Caki2 (cell line): ENCODE results near the gene RNPEPL1. TPM values are rescaled to one million over a fixed set of nuclear protein-coding genes. Genes with fewer than 3 reads are reported as not detected.
"Not testable (repeated sequence)": the region's sequence is repeated elsewhere in the genome, so short reads cannot be mapped to it uniquely, and the experiment has no call there.

Source experiments
- DNase-seq: peaks from one replicate; pipeline ENCODE4 v3.0.0-alpha.2; 2015; ENCODE audit warnings: low read depth
- in situ Hi-C: cut with HindIII; loops from 2 replicates; pipeline ENCODE4 v1.10.0; 2016; ENCODE audit warnings: low sequenced_read_pairs, low pct_unique_long_range_greater_than_20kb, mixed read lengths
- total RNA-seq: library from RNA; depleted of rRNA; stranded (reverse); fragments of >200 nt; shearing (Covaris generic); gene quantifications from 2 replicates; pipeline ENCODE4 v1.2.3, GENCODE V29; 2014; ENCODE audit warnings: low replicate concordance

Gene RNPEPL1
- total RNA-seq, 1 experiment from 2014 or later, result 7.7 TPM

GRCh38 chr2:240615396-240615795, 47.1 kb downstream of the RNPEPL1 start:
- no peak for DNase-seq
- in situ Hi-C loops, result no loop called here

GRCh38 chr2:240615820-240616547, 47.7 kb downstream of the RNPEPL1 start:
- DNase-seq, result no peak
- in situ Hi-C loops, result no loop called here

GRCh38 chr2:240616860-240617666, 48.8 kb downstream of the RNPEPL1 start:
- in situ Hi-C loops, DNase-seq: not testable (repeated sequence)

- in situ Hi-C loops, result no loop called here
- DNase-seq, result no peak
These were observed 50.5 kb downstream of the RNPEPL1 start for GRCh38 chr2:240618776-240619175.

GRCh38 chr2:240619506-240620148, 51.3 kb downstream of the RNPEPL1 start:
- no peak for DNase-seq
- in situ Hi-C loops, result no loop called here

- in situ Hi-C loops, result no loop called here
- no peak for DNase-seq
These were observed 52.0 kb downstream of the RNPEPL1 start for GRCh38 chr2:240620149-240620731.

- in situ Hi-C loops, result no loop called here
- DNase-seq, result no peak
These were observed 52.6 kb downstream of the RNPEPL1 start for GRCh38 chr2:240620859-240621258.

- DNase-seq, result no peak
- in situ Hi-C loops, result no loop called here
These were observed 53.8 kb downstream of the RNPEPL1 start for GRCh38 chr2:240622060-240622411.

GRCh38 chr2:240622531-240623235, 54.4 kb downstream of the RNPEPL1 start:
- in situ Hi-C loops, result no loop called here
- DNase-seq, result no peak

- DNase-seq, result no peak
- in situ Hi-C loops, result no loop called here
These were observed 55.3 kb downstream of the RNPEPL1 start for GRCh38 chr2:240623531-240624010.

GRCh38 chr2:240624011-240624949, 56.0 kb downstream of the RNPEPL1 start:
- in situ Hi-C loops, result no loop called here
- no peak for DNase-seq

GRCh38 chr2:240624950-240625621, 56.8 kb downstream of the RNPEPL1 start, which contains the start of gene GPR35:
TSS of gene GPR35 (plus strand) at chr2:240625480. CDS start at chr2:240629953, 4,473 bp downstream.
- in situ Hi-C loops, result no loop called here
- DNase-seq, result no peak

- in situ Hi-C loops, result no loop called here
- DNase-seq, result no peak
These were observed 58.4 kb downstream of the RNPEPL1 start for GRCh38 chr2:240626531-240627300.

- DNase-seq, result no peak
- in situ Hi-C loops, result no loop called here
These were observed 59.6 kb downstream of the RNPEPL1 start for GRCh38 chr2:240627736-240628506.

GRCh38 chr2:240628507-240628807, 60.2 kb downstream of the RNPEPL1 start:
- in situ Hi-C loops, result no loop called here
- no peak for DNase-seq
